Measurements from ENCODE around the gene MEFV. TPM values are rescaled to one million over a fixed set of nuclear protein-coding genes. Genes with fewer than 3 reads are reported as not detected.
"Not testable (repeated sequence)": the region's sequence is repeated elsewhere in the genome, so short reads cannot be mapped to it uniquely, and the experiment has no call there.

MEFV gene
- total RNA-seq, 4 donors from 2014 or later: 0.80 to 3.3 (median 1.8) TPM

DNA sequence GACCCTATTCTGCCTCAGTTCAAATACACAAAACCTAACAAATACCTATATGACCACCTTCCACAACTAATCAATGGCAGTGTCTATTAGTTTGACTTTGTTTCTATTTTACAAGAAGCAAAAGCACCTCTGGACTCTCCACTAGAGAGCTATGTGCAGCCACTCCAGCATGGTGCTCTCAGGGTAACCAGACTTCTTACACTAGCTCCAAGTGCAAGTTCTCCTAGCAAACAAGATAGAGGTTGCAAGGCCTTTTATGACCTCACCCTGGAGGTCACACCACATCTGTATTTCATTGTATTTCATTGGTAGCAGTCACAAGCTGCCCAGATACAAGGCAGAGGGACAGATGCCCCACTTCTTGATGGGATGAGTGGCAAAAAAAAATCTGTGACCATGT is 18.5 kb upstream of the MEFV start:
- no peak for DNase-seq (ENCODE audit: low spot score in 2 of 2)
- H3K4me3 ChIP-seq (ENCODE audit: low read depth, poor library complexity, severe bottlenecking): no peak overlapping the region
- no peak for TF ChIP-seq POLR2A (IDR thresholded peaks at IDR 0.05)
- TF ChIP-seq, protein P1, sequence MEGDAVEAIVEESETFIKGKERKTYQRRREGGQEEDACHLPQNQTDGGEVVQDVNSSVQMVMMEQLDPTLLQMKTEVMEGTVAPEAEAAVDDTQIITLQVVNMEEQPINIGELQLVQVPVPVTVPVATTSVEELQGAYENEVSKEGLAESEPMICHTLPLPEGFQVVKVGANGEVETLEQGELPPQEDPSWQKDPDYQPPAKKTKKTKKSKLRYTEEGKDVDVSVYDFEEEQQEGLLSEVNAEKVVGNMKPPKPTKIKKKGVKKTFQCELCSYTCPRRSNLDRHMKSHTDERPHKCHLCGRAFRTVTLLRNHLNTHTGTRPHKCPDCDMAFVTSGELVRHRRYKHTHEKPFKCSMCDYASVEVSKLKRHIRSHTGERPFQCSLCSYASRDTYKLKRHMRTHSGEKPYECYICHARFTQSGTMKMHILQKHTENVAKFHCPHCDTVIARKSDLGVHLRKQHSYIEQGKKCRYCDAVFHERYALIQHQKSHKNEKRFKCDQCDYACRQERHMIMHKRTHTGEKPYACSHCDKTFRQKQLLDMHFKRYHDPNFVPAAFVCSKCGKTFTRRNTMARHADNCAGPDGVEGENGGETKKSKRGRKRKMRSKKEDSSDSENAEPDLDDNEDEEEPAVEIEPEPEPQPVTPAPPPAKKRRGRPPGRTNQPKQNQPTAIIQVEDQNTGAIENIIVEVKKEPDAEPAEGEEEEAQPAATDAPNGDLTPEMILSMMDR (IDR thresholded peaks at IDR 0.05): no peak
- intact Hi-C loops (cut with DNase I; ENCODE audit: low total_unique reads): no loop called here

DNA sequence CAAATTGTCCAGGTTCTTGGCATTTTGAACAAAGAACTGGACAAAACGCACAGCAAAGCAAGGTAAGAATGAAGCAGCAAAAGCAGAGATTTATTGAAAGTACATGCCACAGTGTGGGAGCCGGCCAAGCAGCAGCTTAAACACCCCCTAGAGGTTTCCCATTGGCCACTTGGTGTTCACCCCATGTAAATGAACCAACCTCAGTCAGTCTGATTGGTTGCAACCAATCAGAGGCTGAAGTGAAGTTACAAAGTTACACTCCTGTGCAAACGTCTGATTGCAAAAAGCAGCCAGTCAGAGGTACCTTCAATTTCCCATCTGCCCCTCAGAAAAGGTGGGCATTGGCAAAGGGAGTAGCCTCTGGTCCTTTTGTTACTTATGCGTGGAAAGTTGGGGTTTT is 18.1 kb upstream of the MEFV start:
- H3K4me3 ChIP-seq (ENCODE audit: low read depth, poor library complexity, severe bottlenecking): no peak overlapping the region
- TF ChIP-seq POLR2A (IDR thresholded peaks at IDR 0.05): no peak
- TF ChIP-seq, protein P1 (IDR thresholded peaks at IDR 0.05): no peak
- 53 to 57% methylated on average over 4 of the region's 4 CpGs for WGBS, 2 donors
- no peak for DNase-seq (ENCODE audit: low spot score in 2 of 2)
- intact Hi-C loops (cut with DNase I; ENCODE audit: low total_unique reads): no loop called here

DNA sequence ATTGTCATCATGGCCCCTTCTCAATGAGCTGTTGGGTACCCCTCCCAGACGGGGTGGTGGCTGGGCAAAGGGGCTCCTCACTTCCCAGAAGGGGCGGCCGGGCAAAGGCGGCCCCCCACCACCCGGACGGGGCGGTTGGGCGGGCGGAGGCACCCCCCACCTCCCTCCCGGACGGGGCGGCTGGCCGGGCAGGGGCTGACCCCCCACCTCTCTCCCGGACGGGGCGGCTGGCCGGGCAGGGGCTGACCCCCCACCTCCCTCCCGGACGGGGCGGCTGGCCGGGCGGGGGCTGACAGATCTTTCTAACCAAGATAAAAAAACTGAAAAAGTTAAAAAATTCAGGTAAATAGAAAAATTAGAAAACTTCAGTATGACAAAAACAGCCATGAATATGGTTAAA is 14.8 kb upstream of the MEFV start:
- DNase-seq (ENCODE audit: low spot score in 2 of 2); intact Hi-C loops (cut with DNase I; ENCODE audit: low total_unique reads): not testable (repeated sequence)
- WGBS, 2 donors: 94 to 97% methylated on average over 22 of the region's 22 CpGs

DNA sequence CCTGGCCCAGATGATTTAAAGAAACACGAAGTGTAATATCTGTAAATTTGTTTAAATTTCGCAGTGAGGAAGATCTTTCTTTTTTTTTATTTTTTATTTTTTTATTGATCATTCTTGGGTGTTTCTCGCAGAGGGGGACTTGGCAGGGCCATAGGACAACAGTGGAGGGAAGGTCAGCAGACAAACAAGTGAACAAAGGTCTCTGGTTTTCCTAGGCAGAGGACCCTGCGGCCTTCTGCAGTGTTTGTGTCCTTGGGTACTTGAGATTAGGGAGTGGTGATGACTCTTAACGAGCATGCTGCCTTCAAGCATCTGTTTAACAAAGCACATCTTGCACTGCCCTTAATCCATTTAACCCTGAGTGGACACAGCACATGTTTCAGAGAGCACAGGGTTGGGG is 14.3 kb upstream of the MEFV start:
- WGBS, 2 donors: 84 to 86% methylated on average over 5 of the region's 5 CpGs
- intact Hi-C loops (cut with DNase I; ENCODE audit: low total_unique reads); H3K4me3 ChIP-seq (ENCODE audit: low read depth, poor library complexity, severe bottlenecking); DNase-seq (ENCODE audit: low spot score in 2 of 2): not testable (repeated sequence)

More for the DNA sequence above, 14.8 kb upstream of the MEFV start:
- not testable (repeated sequence) for H3K4me3 ChIP-seq (ENCODE audit: low read depth, poor library complexity, severe bottlenecking)

DNA sequence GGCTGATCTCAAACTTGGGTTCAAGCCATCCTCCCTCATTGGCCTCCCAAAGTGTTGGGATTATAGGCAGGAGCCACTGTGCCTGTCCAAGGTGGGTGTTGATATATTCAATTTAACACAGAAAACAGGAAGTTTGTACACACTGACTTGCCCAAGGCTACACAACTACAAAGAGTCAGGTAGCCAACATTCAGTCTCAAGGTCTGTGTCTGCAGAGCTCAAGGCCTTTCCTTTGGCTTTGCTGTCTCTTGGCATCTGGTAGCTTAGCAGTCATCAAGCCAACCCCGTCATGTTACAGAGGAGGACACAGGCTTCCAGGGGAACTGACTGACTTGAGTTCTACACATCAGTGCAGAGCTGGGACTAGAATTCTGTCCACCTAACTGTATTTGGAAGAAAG is 11.9 kb upstream of the MEFV start:
- no peak overlapping the region for H3K4me3 ChIP-seq (ENCODE audit: low read depth, poor library complexity, severe bottlenecking)
- intact Hi-C loops (cut with DNase I; ENCODE audit: low total_unique reads): no loop called here
- 79 to 88% methylated on average over 1 of the region's 1 CpG for WGBS, 2 donors
- DNase-seq (ENCODE audit: low spot score in 2 of 2): no peak
- TF ChIP-seq POLR2A (IDR thresholded peaks at IDR 0.05): no peak
- TF ChIP-seq, protein P1 (IDR thresholded peaks at IDR 0.05): no peak

DNA sequence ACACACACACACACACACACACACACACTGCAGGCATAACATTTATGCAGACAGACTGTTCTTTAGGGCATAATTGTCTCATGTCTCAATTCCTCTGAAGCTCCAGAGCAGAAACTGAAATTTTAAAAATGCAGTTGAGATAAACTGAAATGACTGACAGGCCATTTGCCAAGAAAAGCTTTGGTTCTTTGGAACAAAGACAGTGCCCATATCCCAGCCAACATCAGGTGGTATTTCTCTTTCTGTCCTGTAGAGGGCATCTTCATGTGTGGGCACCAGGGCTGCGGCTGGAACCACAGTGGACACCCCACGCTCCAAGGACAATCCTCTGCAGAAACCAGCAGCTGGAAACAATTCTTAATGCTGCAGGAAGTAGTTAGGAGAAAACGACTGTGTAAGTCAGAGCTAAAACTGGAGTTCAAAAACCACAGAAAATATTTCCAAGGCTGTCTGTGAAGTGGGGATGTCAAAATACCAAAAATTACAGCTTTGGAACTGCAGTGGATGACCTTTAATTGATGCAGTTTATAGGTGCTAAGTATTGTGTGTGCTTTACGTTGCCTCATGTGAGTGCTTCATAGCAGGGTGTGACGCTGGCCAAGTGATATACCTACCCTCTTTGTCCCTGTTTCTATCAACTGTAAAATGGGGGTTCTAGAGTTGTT is 10.6 kb upstream of the MEFV start:
- H3K4me3 ChIP-seq (ENCODE audit: low read depth, poor library complexity, severe bottlenecking): no peak overlapping the region
- intact Hi-C loops (cut with DNase I; ENCODE audit: low total_unique reads): no loop called here
- TF ChIP-seq POLR2A (IDR thresholded peaks at IDR 0.05): no peak
- TF ChIP-seq, protein P1 (IDR thresholded peaks at IDR 0.05): no peak
- no peak for DNase-seq (ENCODE audit: low spot score in 2 of 2)
- 64 to 66% methylated on average over 5 of the region's 5 CpGs for WGBS, 2 donors

Data from lower leg skin (tissue), 4 donors.